NCI-H146 treated with DMSO at 0.1 percent for 48 hours (cell line): ENCODE results near the gene THAP8.

ENCODE experiments used
- DNase-seq: peaks from one replicate; lab custom pipeline; 2025; ENCODE audit not compliant: unreplicated experiment; lab: John Stamatoyannopoulos, UW

The THAP8 gene

GRCh38 chr19:36054119-36054732 lies at the start of gene THAP8:
THAP8 (minus strand) TSS chr19:36054285; CDS start chr19:36054217, 68 bp downstream.
- peak; percentile 99 for DNase-seq

GRCh38 chr19:36103040-36103626 lies 49.0 kb upstream of the THAP8 start:
- no peak for DNase-seq

GRCh38 chr19:36101550-36102327 lies 47.7 kb upstream of the THAP8 start:
- DNase-seq = no peak

- DNase-seq = no peak
These were observed 46.4 kb upstream of the THAP8 start for GRCh38 chr19:36100476-36100875.

GRCh38 chr19:36099166-36099785 lies 45.2 kb upstream of the THAP8 start:
- no peak for DNase-seq

- DNase-seq = no peak
These were observed 43.0 kb upstream of the THAP8 start for GRCh38 chr19:36097036-36097435.

- no peak for DNase-seq
These were observed 39.6 kb upstream of the THAP8 start for GRCh38 chr19:36093687-36094086.

GRCh38 chr19:36093146-36093662 lies 39.1 kb upstream of the THAP8 start:
- DNase-seq = no peak

- DNase-seq = no peak
These were observed 38.5 kb upstream of the THAP8 start for GRCh38 chr19:36092566-36092965.

GRCh38 chr19:36090910-36091695 lies 37.0 kb upstream of the THAP8 start:
- no peak for DNase-seq

GRCh38 chr19:36089847-36090246 lies 35.8 kb upstream of the THAP8 start:
- no peak for DNase-seq

- DNase-seq = no peak
These were observed 32.2 kb upstream of the THAP8 start for GRCh38 chr19:36086326-36086725.

- DNase-seq = no peak
These were observed 30.3 kb upstream of the THAP8 start for GRCh38 chr19:36084231-36085009.

GRCh38 chr19:36082916-36083315 lies 28.8 kb upstream of the THAP8 start:
- DNase-seq = no peak

- DNase-seq = no peak
These were observed 27.8 kb upstream of the THAP8 start for GRCh38 chr19:36081894-36082293.

- no peak for DNase-seq
These were observed 27.3 kb upstream of the THAP8 start for GRCh38 chr19:36081385-36081784.

- no peak for DNase-seq
These were observed 25.4 kb upstream of the THAP8 start for GRCh38 chr19:36079389-36079945.

GRCh38 chr19:36073121-36073876 lies 19.2 kb upstream of the THAP8 start:
- DNase-seq = no peak

- DNase-seq = no peak
These were observed 18.0 kb upstream of the THAP8 start for GRCh38 chr19:36072081-36072480.
